Psoas muscle (tissue), 8 donors: ENCODE data around the gene CD180. TPM values are rescaled to one million over a fixed set of nuclear protein-coding genes. Genes with fewer than 3 reads are reported as not detected.

Experiments used
- ATAC-seq, 4 donors: fragments of 200-7000 bp; cut with Tn5 transposase; one replicate each; pipeline ENCODE4 v1.9.1; 2020; ENCODE audit warnings: moderate library complexity in 3 of 4, mild to moderate bottlenecking in 2 of 4
- DNase-seq, 2 donors: peaks; one replicate each; pipeline ENCODE4 v3.0.0-alpha.2; 2020
- H3K27ac ChIP-seq: fragments of 200-600 bp; one replicate; pipeline ENCODE4 v1.8.0; 2022
- H3K27me3 ChIP-seq, 3 donors: fragments of 200-600 bp in 1 of 3; one replicate each; pipeline versions ENCODE4 v1.6.1 to v1.8.0; 2013 to 2022; ENCODE audit warnings: low read length in 2 of 3, mild to moderate bottlenecking in 2 of 3, moderate library complexity in 1 of 3; ENCODE audit not compliant: insufficient read depth in 3 of 3
- H3K36me3 ChIP-seq, 2 donors: fragments of 200-600 bp in 1 of 2; one replicate each; pipeline versions ENCODE4 v1.6.1 to v1.8.0; 2013 to 2022; ENCODE audit warnings: low read depth in 1 of 2, mild to moderate bottlenecking in 1 of 2, moderate library complexity in 1 of 2; ENCODE audit not compliant: insufficient read depth in 1 of 2
- H3K4me1 ChIP-seq: fragments of 200-600 bp; one replicate; pipeline ENCODE4 v1.8.0; 2022
- H3K4me3 ChIP-seq: fragments of 200-600 bp; one replicate; pipeline ENCODE4 v1.8.0; 2022; ENCODE audit warnings: mild to moderate bottlenecking
- H3K9me3 ChIP-seq: fragments of 200-600 bp; one replicate; pipeline ENCODE4 v1.8.0; 2022
- WGBS, 3 donors: extraction: QIAGEN DNeasy Blood & Tissue Kit; methylation state at CpG; one replicate each; pipeline versions ENCODE4 v1.1.6 to v1.1.7; 2013; 5-methylcytosine and 5-hydroxymethylcytosine counted together
- intact Hi-C, 2 donors: fragments of 100-400 bp; cut with DNase I; formaldehyde crosslinking; loops; one replicate each; pipeline versions ENCODE4 v1.11.0 to v1.14.2; 2022
- polyA plus RNA-seq, 3 donors: library from polyadenylated mRNA; stranded (reverse); fragments of 200-250 nt; gene quantifications; one replicate each; pipeline ENCODE4 v1.2.3, GENCODE V29; 2013
- total RNA-seq, 4 donors: library from RNA; stranded (reverse); fragmentation: NEBNext Ultra II Directional in 2 of 4; extraction: Animal tissue kit (Norgen Biotek cat#: 25700) in 2 of 4; gene quantifications; one replicate each; pipeline versions ENCODE4 v1.2.1 to v1.2.4, GENCODE V29; 2021 to 2023
- TF ChIP-seq, protein P1 (sequence below): fragments of 200-600 bp; IDR thresholded peaks from one replicate; pipeline ENCODE4 v1.8.0; 2022; ENCODE audit warnings: antibody characterized with exemption
- donor health status: healthy with polysubstance abuse.
- donor health status: DM: no; HTN: no; CAD: no; lungs with moderate emphysema.
- donor health status: Bipolar disorder and iron deficiency.
- donor health status: healthy.
- donor health status: DM: yes; HTN: yes; CAD: no.
- donor health status: DM: no; HTN: no; CAD: no.
- donor health status: DM: no; HTN: no; CAD: no.
- donor health status: DM: yes; HTN: yes; CAD: no.

CD180 gene
- total and polyA plus RNA-seq, 7 donors: 0.06 to 0.74 (median 0.24) TPM

DNA sequence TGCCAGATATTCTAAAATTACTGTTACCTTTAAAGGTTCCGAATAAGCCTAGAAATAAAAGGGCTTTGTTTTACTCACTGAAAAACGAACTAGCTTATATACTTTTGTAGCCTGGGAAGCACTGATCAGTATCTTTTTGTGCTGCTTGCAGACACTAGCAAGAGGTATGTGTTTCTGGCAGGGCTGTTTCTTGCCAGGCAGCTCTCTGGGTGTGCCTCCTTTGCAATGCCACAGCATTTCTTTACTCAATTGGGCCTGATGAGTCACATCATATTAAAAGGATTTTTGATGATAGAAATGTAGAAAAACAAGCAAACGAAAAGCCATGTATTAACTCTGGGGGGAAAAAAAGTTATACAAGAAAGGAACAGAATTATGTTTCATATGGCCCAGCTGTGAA lies 35.6 kb downstream of the CD180 start:
- 82 to 85% (median 84%) methylated on average over 3 of the region's 3 CpGs for WGBS, 3 donors
- TF ChIP-seq, protein P1, sequence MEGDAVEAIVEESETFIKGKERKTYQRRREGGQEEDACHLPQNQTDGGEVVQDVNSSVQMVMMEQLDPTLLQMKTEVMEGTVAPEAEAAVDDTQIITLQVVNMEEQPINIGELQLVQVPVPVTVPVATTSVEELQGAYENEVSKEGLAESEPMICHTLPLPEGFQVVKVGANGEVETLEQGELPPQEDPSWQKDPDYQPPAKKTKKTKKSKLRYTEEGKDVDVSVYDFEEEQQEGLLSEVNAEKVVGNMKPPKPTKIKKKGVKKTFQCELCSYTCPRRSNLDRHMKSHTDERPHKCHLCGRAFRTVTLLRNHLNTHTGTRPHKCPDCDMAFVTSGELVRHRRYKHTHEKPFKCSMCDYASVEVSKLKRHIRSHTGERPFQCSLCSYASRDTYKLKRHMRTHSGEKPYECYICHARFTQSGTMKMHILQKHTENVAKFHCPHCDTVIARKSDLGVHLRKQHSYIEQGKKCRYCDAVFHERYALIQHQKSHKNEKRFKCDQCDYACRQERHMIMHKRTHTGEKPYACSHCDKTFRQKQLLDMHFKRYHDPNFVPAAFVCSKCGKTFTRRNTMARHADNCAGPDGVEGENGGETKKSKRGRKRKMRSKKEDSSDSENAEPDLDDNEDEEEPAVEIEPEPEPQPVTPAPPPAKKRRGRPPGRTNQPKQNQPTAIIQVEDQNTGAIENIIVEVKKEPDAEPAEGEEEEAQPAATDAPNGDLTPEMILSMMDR: no peak
- ATAC-seq (no peak), DNase-seq (no peak)
- intact Hi-C loops: loop anchor here in 1 of 2 donors (2.0 kb wide), 1 partner anchor 44 kb away; no protein-coding TSS in a partner anchor
- H3K4me1 ChIP-seq: no peaks in the 10 kb centered on the region
- peaks cover 6 to 91% of the 10 kb centered on the region in 2 donors for H3K36me3 ChIP-seq
- no peak overlapping the region for H3K27ac ChIP-seq
- H3K27me3 ChIP-seq: no peaks in the 10 kb centered on the region
- no peaks in the 10 kb centered on the region for H3K9me3 ChIP-seq
- H3K4me3 ChIP-seq: no peak overlapping the region

DNA sequence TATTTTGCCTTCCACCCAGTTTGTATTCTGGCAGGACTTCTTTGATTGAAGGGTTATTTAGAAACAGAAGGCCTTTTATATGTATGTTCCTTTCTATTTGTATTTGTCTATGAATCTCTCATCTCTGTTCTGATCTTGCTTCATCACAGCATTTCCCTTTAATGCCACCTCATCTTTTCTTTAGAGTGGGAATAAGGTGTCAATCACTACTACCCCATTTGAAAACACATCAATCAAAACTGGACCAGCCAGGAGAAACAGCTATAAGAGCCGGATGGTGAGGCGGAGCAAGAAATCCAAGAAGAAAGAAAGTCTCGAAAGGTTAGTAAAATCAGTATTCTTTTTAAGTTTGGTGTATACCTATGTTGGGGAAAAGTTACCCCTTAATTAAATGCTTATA lies 36.3 kb downstream of the CD180 start:
- ATAC-seq (no peak), DNase-seq (no peak)
- 95 to 96% (median 96%) methylated on average over 3 of the region's 3 CpGs for WGBS, 3 donors
- intact Hi-C loops: loop anchor here in 1 of 2 donors (2.0 kb wide), 1 partner anchor 45 kb away; no protein-coding TSS in a partner anchor
- H3K4me1 ChIP-seq: peaks cover under 1% of the 10 kb centered on the region
- peaks cover 4 to 91% of the 10 kb centered on the region in 2 donors for H3K36me3 ChIP-seq
- H3K27ac ChIP-seq: no peak overlapping the region
- H3K4me3 ChIP-seq: no peak overlapping the region
- H3K9me3 ChIP-seq: no peaks in the 10 kb centered on the region
- TF ChIP-seq, protein P1: no peak
- H3K27me3 ChIP-seq: no peaks in the 10 kb centered on the region

DNA sequence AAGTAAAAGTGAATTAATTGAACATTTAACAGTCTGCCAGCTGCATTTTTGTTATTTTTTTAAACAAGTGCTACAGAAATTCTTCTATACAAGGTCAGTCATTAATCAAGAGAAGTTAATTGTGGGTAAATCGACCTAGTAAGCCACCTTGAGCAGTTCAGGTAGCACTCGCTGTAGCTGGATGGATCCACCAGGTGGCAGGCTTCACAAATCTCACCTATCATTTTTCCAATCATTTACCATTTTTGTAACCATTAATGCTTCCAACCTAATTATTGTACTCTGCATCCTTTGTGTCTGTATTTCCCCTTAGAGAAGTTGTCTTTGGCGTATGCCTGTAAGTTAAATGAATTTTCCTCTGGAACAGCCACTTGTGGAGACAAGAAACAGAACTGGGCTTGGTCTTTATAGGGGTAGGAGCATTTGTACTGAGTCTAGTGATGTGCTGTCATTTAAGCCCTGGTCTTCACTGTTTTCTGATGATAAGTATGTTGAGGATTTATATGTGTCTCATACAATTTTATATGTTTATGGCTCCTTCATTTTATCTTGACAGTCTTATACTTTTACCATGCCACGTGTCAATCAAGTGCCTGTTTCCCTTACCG lies 39.5 kb downstream of the CD180 start:
- no peak overlapping the region for H3K4me3 ChIP-seq
- ATAC-seq: no peak
- WGBS, 3 donors: 65 to 74% (median 71%) methylated on average over 5 of the region's 5 CpGs
- peak in 1 of 2 donors; percentile 23 for DNase-seq
- H3K27me3 ChIP-seq: no peaks in the 10 kb centered on the region
- no peak overlapping the region for H3K27ac ChIP-seq
- peaks cover 6 to 91% of the 10 kb centered on the region in 2 donors for H3K36me3 ChIP-seq
- TF ChIP-seq, protein P1: peak; percentile 70
- H3K9me3 ChIP-seq: no peaks in the 10 kb centered on the region
- intact Hi-C loops: no loop called here
- peaks cover 4% of the 10 kb centered on the region for H3K4me1 ChIP-seq

DNA sequence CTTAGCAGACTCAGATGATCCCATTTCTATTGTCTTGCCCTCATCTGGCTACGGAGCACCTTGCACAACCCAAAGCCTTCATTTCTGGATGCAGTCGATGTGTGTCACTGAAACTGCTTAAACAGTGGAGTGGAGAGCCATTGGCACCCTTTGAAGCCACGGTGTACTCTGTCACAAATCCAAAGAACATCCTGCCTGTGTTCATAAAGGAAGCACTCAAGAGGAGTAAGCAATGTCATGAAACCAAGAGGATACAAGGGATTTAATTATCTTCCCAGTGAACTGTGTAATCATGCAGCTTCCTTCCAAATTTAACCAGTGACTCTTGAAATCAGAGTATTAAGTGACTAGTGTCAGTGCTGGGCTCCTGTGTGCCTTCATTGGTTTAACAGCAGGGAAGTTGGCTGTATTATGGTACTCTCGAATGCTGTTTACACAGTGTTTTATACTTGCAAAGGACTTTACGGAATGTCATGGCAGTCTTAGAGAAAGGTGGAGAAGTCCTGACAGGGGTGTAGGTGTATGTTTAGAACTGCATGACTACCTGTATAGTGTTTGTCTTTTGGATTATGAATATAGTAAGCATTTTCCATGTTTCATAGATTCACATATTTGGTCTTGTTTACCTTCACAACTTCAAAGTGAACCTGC lies 41.9 kb downstream of the CD180 start:
- no peak overlapping the region for H3K4me3 ChIP-seq
- intact Hi-C loops: loop anchor here in 1 of 2 donors (5.0 kb wide), 1 partner anchor 147 kb away; no protein-coding TSS in a partner anchor
- peaks cover 10 to 91% of the 10 kb centered on the region in 2 donors for H3K36me3 ChIP-seq
- DNase-seq (peak in 1 of 2 donors; percentile 53), ATAC-seq (peak; percentile 86 to 95 (median 94))
- no peaks in the 10 kb centered on the region for H3K9me3 ChIP-seq
- peaks cover 4% of the 10 kb centered on the region for H3K4me1 ChIP-seq
- H3K27me3 ChIP-seq: no peaks in the 10 kb centered on the region
- peak overlapping the region; percentile 74 for H3K27ac ChIP-seq
- 24 to 53% (median 32%) methylated on average over 5 of the region's 5 CpGs for WGBS, 3 donors
- TF ChIP-seq, protein P1: no peak
